ENCODE measurements around the gene LGALS4.
"Not testable (repeated sequence)": the region's sequence is repeated elsewhere in the genome, so short reads cannot be mapped to it uniquely, and the experiment has no call there.

Gene LGALS4

DNA sequence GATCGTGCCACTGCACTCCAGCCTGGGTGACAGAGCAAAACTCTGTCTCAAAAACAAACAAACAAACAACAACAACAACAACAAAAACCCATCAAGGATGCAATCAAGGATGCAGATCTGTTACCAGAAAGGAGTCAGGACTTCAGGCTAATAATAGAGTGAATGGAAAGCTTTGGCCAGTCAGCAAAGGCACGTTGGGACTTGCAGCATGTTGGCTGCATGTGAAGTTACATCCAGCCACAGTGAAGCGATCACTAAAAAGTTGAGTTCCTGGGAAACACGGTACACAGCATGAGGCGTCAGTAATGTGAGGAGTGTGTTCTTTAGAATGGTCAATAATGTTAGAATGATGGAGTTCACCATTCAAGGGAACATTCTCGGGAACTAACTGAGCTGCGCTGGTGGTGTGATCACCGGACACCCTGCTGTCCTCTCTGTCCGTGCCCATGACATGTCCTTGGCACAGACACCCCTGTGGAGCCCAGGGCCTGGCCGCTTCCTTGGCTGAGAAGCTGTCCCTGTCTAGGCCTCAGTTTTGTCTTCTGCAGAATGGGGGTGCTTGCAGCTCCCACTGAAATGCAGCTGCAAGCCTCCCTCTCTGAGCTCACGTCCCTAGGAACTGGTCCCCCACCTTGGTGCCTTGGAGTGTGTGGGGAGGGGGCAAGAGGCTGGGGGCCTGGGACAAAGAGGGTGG lies 26.0 kb downstream of the LGALS4 start:
- TF ChIP-seq POLR2A (IDR thresholded peaks at IDR 0.05; ENCODE audit: low read length) = no peak
- no peak for TF ChIP-seq GATA1 (IDR thresholded peaks at IDR 0.05; ENCODE audit: low read depth, low read length)
- DNase-seq = no peak

DNA sequence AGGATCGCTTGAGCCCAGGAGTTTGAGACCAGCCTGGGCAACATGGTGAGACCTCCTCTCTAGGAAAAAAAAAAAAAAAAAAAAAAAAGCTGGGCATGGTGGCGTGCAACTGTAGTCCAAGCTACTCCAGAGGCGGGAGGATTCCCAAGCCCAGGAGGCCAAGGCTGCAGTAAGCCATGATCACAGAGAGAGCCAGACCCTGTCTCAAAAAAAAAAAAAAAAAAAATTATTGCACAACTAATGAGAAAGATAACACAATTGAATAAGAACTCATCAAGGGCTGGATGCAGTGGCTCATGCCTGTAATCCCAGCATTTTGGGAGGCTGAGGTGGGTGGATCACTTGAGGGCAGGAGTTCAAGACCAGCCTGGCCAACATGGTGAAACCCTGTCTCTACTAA lies 26.7 kb downstream of the LGALS4 start:
- DNase-seq = not testable (repeated sequence)

GRCh38 chr19:38785187-38785699 lies 27.5 kb downstream of the LGALS4 start:
- no peak for DNase-seq
- TF ChIP-seq GATA1 (IDR thresholded peaks at IDR 0.05; ENCODE audit: low read depth, low read length) (no peak), POLR2A (IDR thresholded peaks at IDR 0.05; ENCODE audit: low read length) (no peak)

DNA sequence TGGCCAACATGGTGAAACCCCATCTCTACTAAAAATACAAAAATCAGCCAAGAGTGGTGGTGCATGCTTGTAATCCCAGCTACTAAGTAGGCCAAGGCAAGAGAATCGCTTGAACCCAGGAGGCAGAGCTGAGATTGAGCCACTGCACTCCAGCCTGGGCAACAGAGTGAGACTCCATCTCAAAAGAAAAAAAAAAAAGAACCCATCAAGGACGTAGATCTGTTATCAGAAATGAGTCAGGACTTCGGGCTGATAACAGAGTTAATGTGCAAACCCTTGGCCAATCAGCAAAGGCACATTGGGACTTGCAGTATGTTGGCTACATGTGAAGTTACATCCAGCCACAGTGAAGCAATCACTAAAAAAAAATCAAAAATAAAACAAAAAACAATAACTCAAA lies 28.5 kb downstream of the LGALS4 start:
- TF ChIP-seq GATA1 (IDR thresholded peaks at IDR 0.05; ENCODE audit: low read depth, low read length) (no peak), POLR2A (IDR thresholded peaks at IDR 0.05; ENCODE audit: low read length) (no peak)
- DNase-seq = peak; percentile 28 to 50

- not testable (repeated sequence) for DNase-seq
Observed at GRCh38 chr19:38782212-38782611, 30.5 kb downstream of the LGALS4 start.

DNA sequence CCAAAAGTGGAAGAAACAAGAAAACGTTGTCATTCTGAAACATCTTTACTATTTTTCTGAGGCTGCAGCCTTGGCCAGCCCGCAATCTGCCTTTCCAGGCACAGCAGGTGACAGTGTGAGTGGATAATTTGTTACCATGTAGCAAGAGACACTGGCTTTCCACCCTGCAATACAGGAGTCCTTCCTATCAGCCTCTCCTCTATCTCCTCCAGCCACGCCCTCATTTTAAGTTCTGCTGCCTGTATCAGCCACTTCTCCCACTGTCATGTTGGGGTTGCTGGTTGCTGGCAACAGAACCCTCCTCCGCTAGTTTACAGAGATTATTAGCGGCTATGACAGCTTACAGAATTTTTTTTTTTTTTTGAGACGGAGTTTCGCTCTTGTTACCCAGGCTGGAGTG lies 31.7 kb downstream of the LGALS4 start:
- TF ChIP-seq POLR2A (IDR thresholded peaks at IDR 0.05; ENCODE audit: low read length) = no peak
- no peak for TF ChIP-seq GATA1 (IDR thresholded peaks at IDR 0.05; ENCODE audit: low read depth, low read length)
- peak; percentile 64 to 80 for DNase-seq

DNA sequence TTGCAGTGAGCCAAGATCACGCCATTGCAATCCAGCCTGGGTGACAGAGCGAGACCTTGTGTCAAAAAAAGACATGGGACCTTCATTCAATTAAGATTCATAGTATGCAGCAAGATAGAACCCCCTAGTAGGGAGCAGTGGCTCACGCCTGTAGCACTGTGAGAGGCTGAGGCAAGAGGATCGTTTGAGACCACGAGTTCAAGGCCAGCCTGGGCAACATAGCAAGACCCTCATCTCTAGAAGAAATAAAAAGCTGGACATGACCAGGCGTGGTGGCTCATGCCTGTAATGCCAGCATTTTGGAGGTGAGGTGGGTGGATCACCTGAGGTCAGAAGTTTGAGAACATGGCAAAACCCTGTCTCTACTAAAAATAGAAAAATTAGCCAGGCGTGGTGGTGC lies 32.3 kb downstream of the LGALS4 start:
- no peak for DNase-seq
- TF ChIP-seq GATA1 (IDR thresholded peaks at IDR 0.05; ENCODE audit: low read depth, low read length) = no peak
- TF ChIP-seq POLR2A (IDR thresholded peaks at IDR 0.05; ENCODE audit: low read length) = no peak

DNA sequence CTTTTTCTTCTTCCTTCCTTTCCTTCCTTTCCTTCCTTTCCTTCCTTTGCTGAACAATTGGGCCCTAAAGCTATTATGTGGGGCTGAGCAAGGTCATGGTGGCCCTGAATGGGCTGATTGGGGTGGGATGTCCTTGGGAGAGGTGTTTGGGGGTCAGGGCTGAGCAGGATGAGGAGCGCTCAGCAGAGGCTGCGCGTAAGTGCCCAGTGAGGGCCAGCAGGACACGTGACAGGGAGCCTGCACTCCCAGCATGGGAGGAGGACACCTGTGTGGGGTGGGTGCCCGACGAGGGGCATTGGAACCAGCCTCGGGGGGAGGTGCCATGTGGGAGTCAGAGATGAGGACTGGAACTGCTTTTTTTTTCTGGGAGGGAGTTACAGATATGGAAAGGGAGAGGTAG lies 34.0 kb downstream of the LGALS4 start:
- TF ChIP-seq POLR2A (IDR thresholded peaks at IDR 0.05; ENCODE audit: low read length) (no peak), GATA1 (IDR thresholded peaks at IDR 0.05; ENCODE audit: low read depth, low read length) (no peak)
- no peak for DNase-seq

- TF ChIP-seq POLR2A (IDR thresholded peaks at IDR 0.05; ENCODE audit: low read length) (no peak), GATA1 (IDR thresholded peaks at IDR 0.05; ENCODE audit: low read depth, low read length) (no peak)
- DNase-seq = no peak
Observed at GRCh38 chr19:38774181-38774950, 38.4 kb downstream of the LGALS4 start.

DNA sequence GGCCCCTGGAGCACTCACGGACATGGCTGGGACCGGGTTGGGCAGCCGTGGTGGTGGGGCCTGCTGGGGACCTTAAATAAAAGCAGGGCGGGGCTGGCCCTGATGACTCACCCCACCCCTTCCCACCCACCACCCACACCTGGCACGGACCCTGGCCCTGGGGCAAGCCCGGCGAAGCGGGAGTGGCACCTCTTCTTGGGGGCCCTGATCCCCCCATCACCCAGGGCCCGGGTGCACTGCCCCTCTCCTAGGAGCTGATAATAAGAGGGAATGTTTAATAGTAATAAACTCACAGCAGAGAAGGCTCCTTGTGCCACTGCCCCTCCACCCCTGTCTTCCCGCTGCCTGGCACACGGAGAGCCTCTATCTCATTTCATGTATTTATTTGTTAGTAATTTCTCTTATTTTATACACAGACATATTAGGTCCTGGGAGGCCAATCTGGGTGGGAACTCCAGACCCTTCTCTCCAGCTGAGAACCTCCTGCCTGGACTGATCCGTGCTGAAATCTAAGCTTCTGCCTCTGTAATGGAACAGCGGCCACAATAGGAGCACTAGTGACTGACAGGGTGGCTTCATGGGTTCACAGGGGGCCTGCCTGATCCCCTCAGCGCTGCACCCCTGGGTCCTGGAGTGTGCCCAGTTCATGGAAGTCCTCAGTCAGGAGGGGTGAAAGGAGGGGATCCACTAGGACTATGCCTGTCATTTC lies 39.1 kb downstream of the LGALS4 start, which contains the start of gene LGALS7:
LGALS7 (minus strand) TSS at position 49 of the 709 bp plus-strand sequence; CDS start at position 24, 25 bp downstream.
- TF ChIP-seq GATA1 (IDR thresholded peaks at IDR 0.05; ENCODE audit: low read depth, low read length) (no peak), POLR2A (IDR thresholded peaks at IDR 0.05; ENCODE audit: low read length) (no peak)

GRCh38 chr19:38771569-38771968 lies 41.2 kb downstream of the LGALS4 start:
- DNase-seq = not testable (repeated sequence)

More for the DNA sequence above, 39.1 kb downstream of the LGALS4 start, which contains the start of gene LGALS7:
- DNase-seq = no peak

DNA sequence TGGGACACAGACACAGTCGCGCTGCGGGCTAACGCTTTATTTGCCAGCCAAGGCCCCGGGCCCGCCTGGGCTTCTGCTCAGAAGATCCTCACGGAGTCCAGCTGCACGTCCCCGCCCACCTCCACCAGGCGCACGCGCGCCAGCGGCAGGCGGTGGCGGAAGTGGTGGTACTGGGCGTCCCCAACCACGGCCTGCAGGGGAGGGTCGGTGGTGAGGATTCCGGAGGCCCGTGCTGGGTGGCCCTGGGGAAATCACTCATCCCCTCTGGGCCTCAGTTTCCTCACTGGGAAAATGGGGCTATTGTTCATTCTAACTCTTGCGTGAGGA lies 41.8 kb downstream of the LGALS4 start:
- not testable (repeated sequence) for DNase-seq

DNA sequence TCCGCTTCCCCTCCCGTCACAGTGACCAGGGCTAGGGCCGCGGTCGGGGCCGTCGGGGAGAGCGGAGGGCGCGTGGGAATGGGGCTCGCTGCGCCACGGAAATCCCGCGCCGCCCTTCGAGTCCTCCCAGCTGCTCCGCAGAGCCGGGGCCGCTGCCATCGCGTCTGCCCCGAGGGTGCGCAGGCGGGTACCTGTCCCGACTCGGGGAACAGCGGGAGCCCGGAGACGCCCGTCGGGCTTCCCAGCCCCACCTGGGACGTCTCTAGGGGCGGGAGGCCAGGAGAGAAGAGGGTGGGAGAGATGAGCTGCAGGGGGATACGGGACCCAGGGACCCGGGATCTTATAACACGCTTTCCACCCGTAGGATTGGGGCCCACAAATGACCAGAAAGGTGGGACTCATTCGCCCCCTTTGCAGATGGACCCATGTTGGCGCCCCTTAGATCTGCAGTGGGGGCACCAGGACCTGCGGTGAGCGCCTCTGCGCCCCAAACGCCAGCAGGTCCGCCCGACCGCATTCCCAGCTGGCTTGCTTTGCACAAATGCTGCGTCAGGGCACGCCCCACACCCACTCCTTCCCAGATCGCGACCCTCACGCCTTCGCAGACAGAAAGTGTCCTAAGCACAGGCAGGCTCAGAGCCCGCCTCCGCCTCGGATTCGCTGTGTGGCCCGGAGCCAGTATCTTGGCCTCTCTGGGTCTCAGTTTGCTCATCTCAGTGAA lies 42.4 kb downstream of the LGALS4 start:
- DNase-seq = not testable (repeated sequence)

DNA sequence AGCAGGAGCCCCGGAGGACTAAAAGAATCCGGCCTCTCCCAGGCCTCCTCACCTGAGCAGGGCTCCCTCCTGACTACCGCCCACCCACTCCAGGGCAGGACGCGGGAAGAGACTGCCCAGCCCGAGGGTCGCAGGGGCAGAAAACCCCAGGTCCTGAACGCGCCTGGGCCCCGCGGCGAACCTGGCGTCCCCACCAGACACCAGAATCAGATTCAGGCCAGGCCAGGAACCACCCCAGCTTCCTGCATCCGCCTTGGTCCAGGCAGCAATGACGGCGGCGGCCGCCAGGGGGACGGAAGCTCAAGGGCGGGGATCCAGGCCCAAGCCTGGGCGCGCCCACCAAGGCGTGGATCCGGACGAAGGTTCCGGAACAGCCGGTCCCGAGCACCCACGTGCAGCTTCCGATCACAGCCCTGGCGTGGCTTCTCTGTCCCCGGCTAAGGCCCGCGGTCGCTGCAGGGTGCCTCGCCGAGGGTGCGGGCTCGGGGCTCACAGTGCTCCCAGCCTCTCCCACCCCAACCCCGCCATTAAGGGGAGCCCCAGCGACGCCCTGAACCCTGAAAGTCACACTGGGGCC lies 43.0 kb downstream of the LGALS4 start:
- DNase-seq = peak; percentile 89 to 93
- TF ChIP-seq POLR2A (IDR thresholded peaks at IDR 0.05; ENCODE audit: low read length) = peak; percentile 47
- TF ChIP-seq GATA1 (IDR thresholded peaks at IDR 0.05; ENCODE audit: low read depth, low read length) = no peak
